Smooth muscle cell (in vitro differentiated cells): ENCODE results near the gene ALPL. TPM values are rescaled to one million over a fixed set of nuclear protein-coding genes. Genes with fewer than 3 reads are reported as not detected.
A peak's percentile ranks its signal among the peaks of the same experiment; 100 is the strongest.

Experiments used
- DNase-seq: peaks from one replicate; lab custom pipeline; 2025; ENCODE audit not compliant: unreplicated experiment; lab: John Stamatoyannopoulos, UW
- H2AFZ ChIP-seq: fragments of 200-600 bp; sonication (generic); 2 replicates; pipeline ENCODE4 v1.6.0; 2016; ENCODE audit warnings: antibody characterized with exemption, low read depth, mild to moderate bottlenecking
- H3F3A ChIP-seq: fragments of 200-600 bp; sonication (generic); 2 replicates; pipeline ENCODE4 v1.6.0; 2017; ENCODE audit warnings: antibody characterized with exemption, low read depth
- H3K27ac ChIP-seq: fragments of 200-600 bp; sonication (generic); 2 replicates; pipeline ENCODE4 v1.5.1; 2016; ENCODE audit warnings: low read depth, mild to moderate bottlenecking
- H3K27me3 ChIP-seq: fragments of 200-600 bp; sonication (generic); 2 replicates; pipeline ENCODE4 v1.6.1; 2016; ENCODE audit warnings: low read depth, mild to moderate bottlenecking
- H3K36me3 ChIP-seq: fragments of 200-600 bp; sonication (generic); 2 replicates; pipeline ENCODE4 v1.5.1; 2016; ENCODE audit warnings: low read depth
- H3K4me1 ChIP-seq: fragments of 200-600 bp; sonication (generic); 2 replicates; pipeline ENCODE4 v1.5.1; 2016; ENCODE audit warnings: low read depth
- H3K4me2 ChIP-seq: fragments of 200-600 bp; sonication (generic); 2 replicates; pipeline ENCODE4 v1.6.0; 2016; ENCODE audit warnings: mild to moderate bottlenecking
- H3K4me3 ChIP-seq: fragments of 200-600 bp; sonication (generic); 2 replicates; pipeline ENCODE4 v1.5.1; 2016; ENCODE audit warnings: mild to moderate bottlenecking
- H3K79me2 ChIP-seq: fragments of 200-600 bp; sonication (generic); 2 replicates; pipeline ENCODE4 v1.6.0; 2016; ENCODE audit warnings: low read depth, mild to moderate bottlenecking
- H3K9ac ChIP-seq: fragments of 200-600 bp; sonication (generic); 2 replicates; pipeline ENCODE4 v1.6.0; 2016; ENCODE audit warnings: low read depth
- H3K9me3 ChIP-seq: fragments of 200-600 bp; sonication (generic); replicated peaks from 2 replicates; pipeline ENCODE4 v1.5.1; 2016; ENCODE audit warnings: low read depth
- H4K20me1 ChIP-seq: fragments of 200-600 bp; sonication (generic); 2 replicates; pipeline ENCODE4 v1.6.0; 2016; ENCODE audit warnings: low read depth
- WGBS: methylation state at CpG from one replicate; pipeline ENCODE4 v1.1.7; 2016; ENCODE audit warnings: low lambda C conversion rate; 5-methylcytosine and 5-hydroxymethylcytosine counted together
- polyA plus RNA-seq: library from polyadenylated mRNA; unstranded; fragments of >200 nt; fragmentation: Nextera tagmentation; extraction: Ambion mirVana; gene quantifications from 2 replicates; pipeline ENCODE4 v1.2.1, GENCODE V29; 2016
- total RNA-seq: library from RNA; depleted of rRNA; stranded (reverse); fragments of >200 nt; gene quantifications from 2 replicates; pipeline ENCODE4 v1.2.3, GENCODE V29; 2014
- TF ChIP-seq, protein P1 (sequence below): fragments of 200-600 bp; sonication (generic); IDR thresholded peaks from 2 replicates; pipeline ENCODE4 v1.5.1; 2017; ENCODE audit warnings: borderline replicate concordance, mild to moderate bottlenecking, antibody characterized with exemption; ENCODE audit not compliant: insufficient read depth, poor library complexity, severe bottlenecking

Gene ALPL
- total and polyA plus RNA-seq, 2 experiments from 2014 or later = 4.6 to 8.3 TPM

DNA sequence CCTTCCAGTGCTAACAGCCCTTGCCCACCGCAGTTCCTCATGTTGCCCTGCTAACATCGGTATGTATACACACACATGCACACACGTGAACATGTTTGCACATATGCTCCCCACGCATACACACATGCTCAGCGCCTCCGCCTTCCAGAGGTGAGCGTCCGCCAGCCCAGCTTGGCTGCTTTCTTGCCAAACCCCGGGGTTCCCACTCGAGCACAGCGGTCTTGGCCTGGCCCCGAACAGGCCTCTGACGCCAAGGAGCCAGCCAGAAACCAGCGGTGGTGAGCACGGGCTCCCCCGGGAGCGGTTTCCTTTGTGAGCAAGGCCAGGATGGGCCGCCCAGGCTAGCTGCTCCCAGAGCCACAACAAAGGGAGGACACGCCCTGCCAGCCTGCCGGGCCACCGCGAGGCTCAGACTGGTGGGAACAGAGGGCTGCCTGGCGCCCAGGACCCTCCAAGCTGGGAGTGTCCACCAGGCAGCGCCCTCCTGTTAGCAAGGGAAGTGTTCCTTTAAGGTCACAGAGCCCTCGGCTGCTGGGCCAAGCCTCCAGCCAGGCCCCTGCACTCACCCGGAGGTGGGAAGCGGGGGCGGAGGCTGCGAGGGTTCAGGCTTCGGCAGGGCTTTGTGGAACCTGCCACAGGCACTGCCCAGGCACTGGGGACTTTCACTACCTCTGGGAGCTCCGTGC is 65.4 kb downstream of the ALPL start:
- H3K4me2 ChIP-seq = peak overlapping the region; percentile 36
- no peak for DNase-seq
- peak overlapping the region; percentile 44 for H2AFZ ChIP-seq
- H3K9me3 ChIP-seq = no peaks in the 10 kb centered on the region
- TF ChIP-seq, protein P1, sequence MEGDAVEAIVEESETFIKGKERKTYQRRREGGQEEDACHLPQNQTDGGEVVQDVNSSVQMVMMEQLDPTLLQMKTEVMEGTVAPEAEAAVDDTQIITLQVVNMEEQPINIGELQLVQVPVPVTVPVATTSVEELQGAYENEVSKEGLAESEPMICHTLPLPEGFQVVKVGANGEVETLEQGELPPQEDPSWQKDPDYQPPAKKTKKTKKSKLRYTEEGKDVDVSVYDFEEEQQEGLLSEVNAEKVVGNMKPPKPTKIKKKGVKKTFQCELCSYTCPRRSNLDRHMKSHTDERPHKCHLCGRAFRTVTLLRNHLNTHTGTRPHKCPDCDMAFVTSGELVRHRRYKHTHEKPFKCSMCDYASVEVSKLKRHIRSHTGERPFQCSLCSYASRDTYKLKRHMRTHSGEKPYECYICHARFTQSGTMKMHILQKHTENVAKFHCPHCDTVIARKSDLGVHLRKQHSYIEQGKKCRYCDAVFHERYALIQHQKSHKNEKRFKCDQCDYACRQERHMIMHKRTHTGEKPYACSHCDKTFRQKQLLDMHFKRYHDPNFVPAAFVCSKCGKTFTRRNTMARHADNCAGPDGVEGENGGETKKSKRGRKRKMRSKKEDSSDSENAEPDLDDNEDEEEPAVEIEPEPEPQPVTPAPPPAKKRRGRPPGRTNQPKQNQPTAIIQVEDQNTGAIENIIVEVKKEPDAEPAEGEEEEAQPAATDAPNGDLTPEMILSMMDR = no peak
- no peaks in the 10 kb centered on the region for H3F3A ChIP-seq
- H4K20me1 ChIP-seq = no peaks in the 10 kb centered on the region
- no peaks in the 10 kb centered on the region for H3K79me2 ChIP-seq
- H3K9ac ChIP-seq = no peak overlapping the region
- H3K27ac ChIP-seq = no peak overlapping the region
- H3K27me3 ChIP-seq = no peaks in the 10 kb centered on the region
- H3K4me1 ChIP-seq = peaks cover 15% of the 10 kb centered on the region
- no peaks in the 10 kb centered on the region for H3K36me3 ChIP-seq
- no peak overlapping the region for H3K4me3 ChIP-seq
- 44% methylated on average over 31 of the region's 31 CpGs for WGBS

DNA sequence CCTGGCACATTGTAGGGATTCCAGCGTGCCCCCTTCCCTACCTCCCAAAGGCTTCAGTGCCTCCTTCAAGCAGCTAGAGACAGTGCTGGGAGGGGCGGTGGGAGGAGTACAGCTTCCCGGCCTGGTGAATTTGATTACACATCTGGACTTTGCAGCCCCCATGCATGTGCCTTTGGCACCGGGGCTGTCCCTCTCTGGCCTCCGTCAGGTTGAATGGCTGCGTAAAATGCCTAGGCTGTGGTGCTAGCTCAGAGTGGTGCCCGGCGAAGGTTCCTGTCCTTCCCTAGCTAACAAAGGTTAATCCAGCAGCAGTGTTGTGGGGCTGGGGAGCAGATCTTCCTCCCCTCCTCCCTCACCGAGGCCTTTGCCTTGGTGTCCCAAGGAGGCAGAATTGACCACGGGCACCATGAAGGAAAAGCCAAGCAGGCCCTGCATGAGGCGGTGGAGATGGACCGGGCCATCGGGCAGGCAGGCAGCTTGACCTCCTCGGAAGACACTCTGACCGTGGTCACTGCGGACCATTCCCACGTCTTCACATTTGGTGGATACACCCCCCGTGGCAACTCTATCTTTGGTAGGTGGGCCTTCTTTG is 66.2 kb downstream of the ALPL start:
- H3K9me3 ChIP-seq = no peaks in the 10 kb centered on the region
- H3F3A ChIP-seq = no peaks in the 10 kb centered on the region
- no peak for DNase-seq
- no peak overlapping the region for H3K4me3 ChIP-seq
- H3K79me2 ChIP-seq = no peaks in the 10 kb centered on the region
- no peak overlapping the region for H3K4me2 ChIP-seq
- TF ChIP-seq, protein P1 = no peak
- no peak overlapping the region for H3K9ac ChIP-seq
- no peak overlapping the region for H3K27ac ChIP-seq
- H2AFZ ChIP-seq = no peak overlapping the region
- no peaks in the 10 kb centered on the region for H4K20me1 ChIP-seq
- no peaks in the 10 kb centered on the region for H3K27me3 ChIP-seq
- H3K4me1 ChIP-seq = peaks cover 15% of the 10 kb centered on the region
- WGBS = 92% methylated on average over 18 of the region's 18 CpGs
- H3K36me3 ChIP-seq = no peaks in the 10 kb centered on the region

DNA sequence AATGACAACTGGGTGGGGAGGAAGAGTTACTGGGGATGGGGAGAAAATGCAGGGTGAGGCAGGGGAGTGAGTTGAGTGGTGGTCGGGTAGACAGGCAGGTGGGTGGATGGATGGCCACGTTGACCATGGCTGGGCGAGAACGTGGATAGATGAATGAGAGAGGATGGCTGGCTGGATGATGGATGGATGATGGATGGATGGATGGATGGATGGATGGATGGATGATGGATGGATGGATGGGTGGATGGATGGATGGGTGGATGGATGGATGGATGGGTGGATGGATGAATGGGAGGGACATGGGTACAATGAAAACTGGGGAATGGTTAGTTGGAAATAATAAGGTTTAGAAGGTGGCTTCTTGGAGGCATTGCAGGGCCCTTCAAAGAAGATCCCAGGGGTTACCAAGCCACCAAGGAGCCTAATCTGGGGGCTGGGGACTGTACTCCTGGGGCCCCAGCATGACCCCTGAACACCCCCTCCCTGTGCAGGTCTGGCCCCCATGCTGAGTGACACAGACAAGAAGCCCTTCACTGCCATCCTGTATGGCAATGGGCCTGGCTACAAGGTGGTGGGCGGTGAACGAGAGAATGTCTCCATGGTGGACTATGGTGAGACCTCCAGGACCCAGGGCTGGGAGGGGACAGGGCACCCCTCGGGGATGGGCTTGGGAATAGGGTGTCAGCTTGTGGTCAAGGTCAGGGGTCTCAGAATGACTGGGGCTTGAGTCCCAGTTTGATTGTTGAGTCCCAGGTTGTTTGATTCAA is 67.0 kb downstream of the ALPL start:
- Histone ChIP-seq H3F3A (no peaks in the 10 kb centered on the region), H2AFZ (no peak overlapping the region), H3K4me2 (no peak overlapping the region), H3K4me1 (peaks cover 15% of the 10 kb centered on the region), H3K27me3 (no peaks in the 10 kb centered on the region), H3K27ac (no peak overlapping the region), H3K9ac (no peak overlapping the region), H3K79me2 (no peaks in the 10 kb centered on the region), H4K20me1 (no peaks in the 10 kb centered on the region), H3K9me3 (no peaks in the 10 kb centered on the region), H3K4me3 (no peak overlapping the region), H3K36me3 (no peaks in the 10 kb centered on the region)
- DNase-seq = no peak
- TF ChIP-seq, protein P1 = no peak
- 90% methylated on average over 7 of the region's 7 CpGs for WGBS
